ENCODE data around the gene JARID2. TPM values are rescaled to one million over a fixed set of nuclear protein-coding genes. Genes with fewer than 3 reads are reported as not detected.

JARID2 gene
- total and polyA plus RNA-seq, 4 donors, result 1.4 to 12.3 (median 3.4) TPM

DNA sequence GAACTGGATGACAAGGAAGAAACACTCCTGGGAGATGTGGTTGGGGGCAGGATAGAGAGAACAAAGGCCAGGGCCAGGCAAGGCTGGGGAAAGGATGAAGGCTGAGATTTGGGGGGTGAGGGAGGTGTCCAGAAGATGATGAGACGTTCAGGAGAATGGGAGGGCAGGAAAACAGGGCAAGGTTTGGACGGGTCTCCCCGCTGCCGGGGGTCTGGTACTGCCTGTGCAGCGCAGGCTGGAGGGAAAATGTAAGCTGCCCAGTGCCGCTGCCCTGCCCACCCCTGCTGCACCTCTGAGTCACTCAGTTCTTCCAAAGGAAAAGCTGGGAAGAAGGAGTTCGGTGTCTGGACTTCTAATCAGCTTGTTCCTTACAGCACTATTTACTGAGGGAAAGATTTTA lies 286.1 kb downstream of the JARID2 start:
- WGBS, result 96% methylated on average over 7 of the region's 7 CpGs
- no peak for DNase-seq (ENCODE audit: low spot score)
- TF ChIP-seq, protein P1, sequence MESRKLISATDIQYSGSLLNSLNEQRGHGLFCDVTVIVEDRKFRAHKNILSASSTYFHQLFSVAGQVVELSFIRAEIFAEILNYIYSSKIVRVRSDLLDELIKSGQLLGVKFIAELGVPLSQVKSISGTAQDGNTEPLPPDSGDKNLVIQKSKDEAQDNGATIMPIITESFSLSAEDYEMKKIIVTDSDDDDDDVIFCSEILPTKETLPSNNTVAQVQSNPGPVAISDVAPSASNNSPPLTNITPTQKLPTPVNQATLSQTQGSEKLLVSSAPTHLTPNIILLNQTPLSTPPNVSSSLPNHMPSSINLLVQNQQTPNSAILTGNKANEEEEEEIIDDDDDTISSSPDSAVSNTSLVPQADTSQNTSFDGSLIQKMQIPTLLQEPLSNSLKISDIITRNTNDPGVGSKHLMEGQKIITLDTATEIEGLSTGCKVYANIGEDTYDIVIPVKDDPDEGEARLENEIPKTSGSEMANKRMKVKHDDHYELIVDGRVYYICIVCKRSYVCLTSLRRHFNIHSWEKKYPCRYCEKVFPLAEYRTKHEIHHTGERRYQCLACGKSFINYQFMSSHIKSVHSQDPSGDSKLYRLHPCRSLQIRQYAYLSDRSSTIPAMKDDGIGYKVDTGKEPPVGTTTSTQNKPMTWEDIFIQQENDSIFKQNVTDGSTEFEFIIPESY (IDR thresholded peaks at IDR 0.05), result no peak
- TF ChIP-seq SP1 (IDR thresholded peaks at IDR 0.05) (no peak), HNF4G (IDR thresholded peaks at IDR 0.05) (no peak), TAF1 (conservative IDR thresholded peaks at IDR 0.05) (no peak), RAD21 (IDR thresholded peaks at IDR 0.05) (no peak), RXRA (IDR thresholded peaks at IDR 0.05) (no peak), FOXA1 (IDR thresholded peaks at IDR 0.05) (no peak)
- TF ChIP-seq, protein P2, sequence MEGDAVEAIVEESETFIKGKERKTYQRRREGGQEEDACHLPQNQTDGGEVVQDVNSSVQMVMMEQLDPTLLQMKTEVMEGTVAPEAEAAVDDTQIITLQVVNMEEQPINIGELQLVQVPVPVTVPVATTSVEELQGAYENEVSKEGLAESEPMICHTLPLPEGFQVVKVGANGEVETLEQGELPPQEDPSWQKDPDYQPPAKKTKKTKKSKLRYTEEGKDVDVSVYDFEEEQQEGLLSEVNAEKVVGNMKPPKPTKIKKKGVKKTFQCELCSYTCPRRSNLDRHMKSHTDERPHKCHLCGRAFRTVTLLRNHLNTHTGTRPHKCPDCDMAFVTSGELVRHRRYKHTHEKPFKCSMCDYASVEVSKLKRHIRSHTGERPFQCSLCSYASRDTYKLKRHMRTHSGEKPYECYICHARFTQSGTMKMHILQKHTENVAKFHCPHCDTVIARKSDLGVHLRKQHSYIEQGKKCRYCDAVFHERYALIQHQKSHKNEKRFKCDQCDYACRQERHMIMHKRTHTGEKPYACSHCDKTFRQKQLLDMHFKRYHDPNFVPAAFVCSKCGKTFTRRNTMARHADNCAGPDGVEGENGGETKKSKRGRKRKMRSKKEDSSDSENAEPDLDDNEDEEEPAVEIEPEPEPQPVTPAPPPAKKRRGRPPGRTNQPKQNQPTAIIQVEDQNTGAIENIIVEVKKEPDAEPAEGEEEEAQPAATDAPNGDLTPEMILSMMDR (IDR thresholded peaks at IDR 0.05; ENCODE audit: low read depth, low read length, missing input control), result no peak
- TF ChIP-seq, protein P3, sequence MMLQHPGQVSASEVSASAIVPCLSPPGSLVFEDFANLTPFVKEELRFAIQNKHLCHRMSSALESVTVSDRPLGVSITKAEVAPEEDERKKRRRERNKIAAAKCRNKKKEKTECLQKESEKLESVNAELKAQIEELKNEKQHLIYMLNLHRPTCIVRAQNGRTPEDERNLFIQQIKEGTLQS (IDR thresholded peaks at IDR 0.05), result no peak
- TF ChIP-seq, protein P4, sequence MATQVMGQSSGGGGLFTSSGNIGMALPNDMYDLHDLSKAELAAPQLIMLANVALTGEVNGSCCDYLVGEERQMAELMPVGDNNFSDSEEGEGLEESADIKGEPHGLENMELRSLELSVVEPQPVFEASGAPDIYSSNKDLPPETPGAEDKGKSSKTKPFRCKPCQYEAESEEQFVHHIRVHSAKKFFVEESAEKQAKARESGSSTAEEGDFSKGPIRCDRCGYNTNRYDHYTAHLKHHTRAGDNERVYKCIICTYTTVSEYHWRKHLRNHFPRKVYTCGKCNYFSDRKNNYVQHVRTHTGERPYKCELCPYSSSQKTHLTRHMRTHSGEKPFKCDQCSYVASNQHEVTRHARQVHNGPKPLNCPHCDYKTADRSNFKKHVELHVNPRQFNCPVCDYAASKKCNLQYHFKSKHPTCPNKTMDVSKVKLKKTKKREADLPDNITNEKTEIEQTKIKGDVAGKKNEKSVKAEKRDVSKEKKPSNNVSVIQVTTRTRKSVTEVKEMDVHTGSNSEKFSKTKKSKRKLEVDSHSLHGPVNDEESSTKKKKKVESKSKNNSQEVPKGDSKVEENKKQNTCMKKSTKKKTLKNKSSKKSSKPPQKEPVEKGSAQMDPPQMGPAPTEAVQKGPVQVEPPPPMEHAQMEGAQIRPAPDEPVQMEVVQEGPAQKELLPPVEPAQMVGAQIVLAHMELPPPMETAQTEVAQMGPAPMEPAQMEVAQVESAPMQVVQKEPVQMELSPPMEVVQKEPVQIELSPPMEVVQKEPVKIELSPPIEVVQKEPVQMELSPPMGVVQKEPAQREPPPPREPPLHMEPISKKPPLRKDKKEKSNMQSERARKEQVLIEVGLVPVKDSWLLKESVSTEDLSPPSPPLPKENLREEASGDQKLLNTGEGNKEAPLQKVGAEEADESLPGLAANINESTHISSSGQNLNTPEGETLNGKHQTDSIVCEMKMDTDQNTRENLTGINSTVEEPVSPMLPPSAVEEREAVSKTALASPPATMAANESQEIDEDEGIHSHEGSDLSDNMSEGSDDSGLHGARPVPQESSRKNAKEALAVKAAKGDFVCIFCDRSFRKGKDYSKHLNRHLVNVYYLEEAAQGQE (IDR thresholded peaks at IDR 0.05), result no peak

DNA sequence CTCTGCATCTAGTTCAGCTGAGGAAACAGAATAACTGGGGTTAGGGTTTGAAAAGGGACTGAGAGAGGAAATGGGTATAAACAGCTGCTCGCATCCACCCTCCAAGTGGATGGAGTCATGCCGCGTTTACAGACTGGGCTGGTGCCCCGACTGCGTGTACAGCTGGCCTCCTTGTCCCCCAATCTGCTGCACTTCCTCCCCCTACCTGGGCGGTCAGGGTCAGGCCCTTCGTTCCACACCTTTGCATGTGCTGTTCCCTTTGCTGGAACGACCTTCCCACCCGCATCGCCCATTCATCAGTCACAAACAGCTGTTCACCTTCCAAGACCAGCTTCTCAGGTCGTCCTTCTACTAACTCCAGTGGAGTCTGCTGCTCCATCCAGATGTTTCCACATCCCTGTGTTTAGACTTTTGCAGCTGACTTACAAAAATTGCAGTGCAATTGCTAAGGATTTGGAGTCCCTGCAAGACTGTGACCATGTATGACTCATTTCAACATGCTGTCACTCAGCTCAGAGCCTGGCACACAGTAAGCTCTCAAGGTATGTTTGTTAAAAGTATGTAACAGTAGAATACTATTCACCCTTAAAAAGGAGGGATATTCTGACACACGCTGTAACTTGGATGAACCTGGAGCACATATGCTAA lies 287.6 kb downstream of the JARID2 start:
- peaks cover 0 to 10% (median under 1%) of the 10 kb centered on the region in 4 donors for H3K36me3 ChIP-seq (ENCODE audit: control insufficient read depth in 4 of 4, insufficient read depth in 3 of 4, low read depth in 1 of 4, low read length in 3 of 4)

More for the DNA sequence above, 286.1 kb downstream of the JARID2 start:
- no peak overlapping the region for H3K4me3 ChIP-seq (ENCODE audit: low read depth in 1 of 3, low read length in 3 of 3)
- no peaks in the 10 kb centered on the region for H3K9me3 ChIP-seq (ENCODE audit: control insufficient read depth in 4 of 4, low read length in 3 of 4)
- no peak overlapping the region for H3K9ac ChIP-seq (ENCODE audit: low read depth in 1 of 2, low read length in 2 of 2)
- peaks cover 0 to 11% (median under 1%) of the 10 kb centered on the region in 4 donors for H3K36me3 ChIP-seq (ENCODE audit: control insufficient read depth in 4 of 4, insufficient read depth in 3 of 4, low read depth in 1 of 4, low read length in 3 of 4)
- H3K4me1 ChIP-seq (ENCODE audit: control insufficient read depth in 4 of 4, insufficient read depth in 4 of 4, low read length in 3 of 4), result no peaks in the 10 kb centered on the region
- no peak overlapping the region for H3K27ac ChIP-seq (ENCODE audit: low read depth in 1 of 2, low read length in 2 of 2)
- no peaks in the 10 kb centered on the region for H3K27me3 ChIP-seq (ENCODE audit: control insufficient read depth in 4 of 4, insufficient read depth in 4 of 4, low read length in 3 of 4)

More for the DNA sequence above, 287.6 kb downstream of the JARID2 start:
- H3K27ac ChIP-seq (ENCODE audit: low read depth in 1 of 2, low read length in 2 of 2), result no peak overlapping the region
- H3K27me3 ChIP-seq (ENCODE audit: control insufficient read depth in 4 of 4, insufficient read depth in 4 of 4, low read length in 3 of 4), result no peaks in the 10 kb centered on the region
- no peaks in the 10 kb centered on the region for H3K9me3 ChIP-seq (ENCODE audit: control insufficient read depth in 4 of 4, low read length in 3 of 4)
- no peak overlapping the region for H3K4me3 ChIP-seq (ENCODE audit: low read depth in 1 of 3, low read length in 3 of 3)
- DNase-seq (ENCODE audit: low spot score), result peak; percentile 17
- WGBS, result 89% methylated on average over 12 of the region's 12 CpGs
- TF ChIP-seq, protein P3 (IDR thresholded peaks at IDR 0.05), result no peak
- TF ChIP-seq JUND (IDR thresholded peaks at IDR 0.05) (no peak), RXRA (IDR thresholded peaks at IDR 0.05) (no peak), HNF4G (IDR thresholded peaks at IDR 0.05) (no peak), TAF1 (conservative IDR thresholded peaks at IDR 0.05) (no peak), RAD21 (IDR thresholded peaks at IDR 0.05) (no peak), FOXA1 (IDR thresholded peaks at IDR 0.05) (no peak)
- TF ChIP-seq, protein P5, sequence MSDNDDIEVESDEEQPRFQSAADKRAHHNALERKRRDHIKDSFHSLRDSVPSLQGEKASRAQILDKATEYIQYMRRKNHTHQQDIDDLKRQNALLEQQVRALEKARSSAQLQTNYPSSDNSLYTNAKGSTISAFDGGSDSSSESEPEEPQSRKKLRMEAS (IDR thresholded peaks at IDR 0.05), result no peak
- no peak overlapping the region for H3K9ac ChIP-seq (ENCODE audit: low read depth in 1 of 2, low read length in 2 of 2)
- no peaks in the 10 kb centered on the region for H3K4me1 ChIP-seq (ENCODE audit: control insufficient read depth in 4 of 4, insufficient read depth in 4 of 4, low read length in 3 of 4)

Measured in liver (tissue), 9 donors.